T-helper 22 cell (primary cell): ENCODE measurements around the gene BMF.
"Not testable (repeated sequence)": the region's sequence is repeated elsewhere in the genome, so short reads cannot be mapped to it uniquely, and the experiment has no call there.

ENCODE experiments used
- DNase-seq: peaks from one replicate; pipeline ENCODE4 v3.0.0-alpha.2; 2020; ENCODE audit warnings: low read depth

BMF gene

GRCh38 chr15:40128766-40129660 lies 20.3 kb upstream of the BMF start:
- no peak for DNase-seq

- no peak for DNase-seq
Observed at GRCh38 chr15:40125950-40126349, 17.3 kb upstream of the BMF start.

GRCh38 chr15:40124807-40125285 lies 16.2 kb upstream of the BMF start:
- not testable (repeated sequence) for DNase-seq

- not testable (repeated sequence) for DNase-seq
Observed at GRCh38 chr15:40124333-40124732, 15.7 kb upstream of the BMF start.

GRCh38 chr15:40123863-40124262 lies 15.2 kb upstream of the BMF start:
- not testable (repeated sequence) for DNase-seq

- DNase-seq, result not testable (repeated sequence)
Observed at GRCh38 chr15:40122989-40123388, 14.3 kb upstream of the BMF start.

GRCh38 chr15:40121911-40122638 lies 13.4 kb upstream of the BMF start:
- DNase-seq, result no peak

- DNase-seq, result no peak
Observed at GRCh38 chr15:40118473-40118872, 9.8 kb upstream of the BMF start.

GRCh38 chr15:40115670-40116093 lies 7.0 kb upstream of the BMF start:
- no peak for DNase-seq

- not testable (repeated sequence) for DNase-seq
Observed at GRCh38 chr15:40115106-40115505, 6.4 kb upstream of the BMF start.

GRCh38 chr15:40114218-40114617 lies 5.5 kb upstream of the BMF start:
- DNase-seq, result no peak

- DNase-seq, result no peak
Observed at GRCh38 chr15:40112789-40113188, 4.1 kb upstream of the BMF start.

GRCh38 chr15:40111888-40112287 lies 3.2 kb upstream of the BMF start:
- DNase-seq, result no peak

GRCh38 chr15:40110866-40111550 lies 2.3 kb upstream of the BMF start:
- DNase-seq, result no peak

GRCh38 chr15:40108061-40108854 lies 421 bp downstream of the BMF start:
- no peak for DNase-seq

- no peak for DNase-seq
Observed at GRCh38 chr15:40106203-40107161, 2.2 kb downstream of the BMF start.

GRCh38 chr15:40105517-40106202 lies 3.0 kb downstream of the BMF start:
- DNase-seq, result no peak

- peak; percentile 46 for DNase-seq
Observed at GRCh38 chr15:40104865-40105516, 3.7 kb downstream of the BMF start.

GRCh38 chr15:40104296-40104864 lies 4.3 kb downstream of the BMF start:
- DNase-seq, result no peak
